Inferior parietal cortex (tissue), 1 donor: ENCODE measurements around the gene HSPA1A.
"Not testable (repeated sequence)": the region's sequence is repeated elsewhere in the genome, so short reads cannot be mapped to it uniquely, and the experiment has no call there.

Experiments used
- DNase-seq: peaks from one replicate; pipeline ENCODE4 v3.0.0-alpha.2; 2016; ENCODE audit errors: extremely low spot score

HSPA1A gene

GRCh38 chr6:31836474-31837368, 21.4 kb downstream of the HSPA1A start:
- DNase-seq: no peak

- no peak for DNase-seq
These were observed 22.2 kb downstream of the HSPA1A start for GRCh38 chr6:31837369-31838113.

GRCh38 chr6:31838114-31838553, 22.8 kb downstream of the HSPA1A start:
- DNase-seq: not testable (repeated sequence)

DNA sequence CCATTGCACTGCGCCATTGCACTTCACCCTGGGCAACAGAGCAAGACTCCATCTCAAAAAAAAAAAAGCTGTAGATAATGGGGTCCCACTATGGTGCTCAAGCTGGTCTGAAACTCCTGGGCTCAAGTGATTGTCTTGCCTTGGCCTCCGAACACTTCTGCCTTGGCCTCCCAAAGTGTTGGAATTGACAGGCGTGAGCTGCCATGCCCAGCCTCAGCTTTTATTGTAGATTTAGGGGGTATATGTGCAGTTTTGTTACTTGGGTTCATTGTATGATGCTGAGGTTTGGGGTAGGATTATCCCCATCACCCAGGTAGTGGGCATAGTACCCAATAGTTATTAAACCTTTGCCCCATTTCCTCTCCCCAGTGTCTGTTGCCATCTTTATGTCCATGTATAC, 23.6 kb downstream of the HSPA1A start:
- no peak for DNase-seq

DNA sequence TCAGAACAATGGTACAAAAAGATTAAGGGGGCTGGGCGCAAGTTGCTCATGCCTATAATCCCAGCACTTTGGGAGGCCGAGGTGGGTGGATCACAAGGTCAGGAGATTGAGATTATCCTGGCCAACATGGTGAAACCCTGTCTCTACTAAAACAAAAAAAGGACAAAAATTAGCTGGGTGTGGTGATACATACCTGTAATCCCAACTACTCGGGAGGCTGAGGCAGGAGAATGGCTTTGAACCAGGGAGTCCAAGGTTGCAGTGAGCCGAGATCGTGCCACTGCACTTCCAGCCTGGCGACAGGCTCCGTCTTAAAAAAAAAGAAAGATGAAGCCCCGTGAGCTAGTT, 24.4 kb downstream of the HSPA1A start:
- DNase-seq: not testable (repeated sequence)

DNA sequence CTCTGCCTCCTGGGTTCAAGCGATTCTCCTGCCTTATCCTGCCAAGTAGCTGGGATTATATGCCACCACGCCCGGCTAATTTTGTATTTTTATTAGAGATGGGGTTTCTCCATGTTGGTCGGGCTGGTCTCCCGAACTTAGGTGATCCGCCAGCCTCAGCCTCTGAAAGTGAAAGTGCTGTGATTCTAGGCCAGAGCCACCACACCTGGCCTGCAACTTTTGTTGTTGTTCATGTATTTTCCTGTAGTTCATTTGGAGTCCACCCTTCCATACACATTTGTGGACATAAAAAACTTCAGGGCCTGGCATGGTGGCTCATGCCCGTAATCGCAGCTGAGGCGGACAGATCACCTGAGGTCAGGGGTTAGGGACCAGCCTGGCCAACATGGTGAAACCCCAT, 26.7 kb downstream of the HSPA1A start:
- no peak for DNase-seq

DNA sequence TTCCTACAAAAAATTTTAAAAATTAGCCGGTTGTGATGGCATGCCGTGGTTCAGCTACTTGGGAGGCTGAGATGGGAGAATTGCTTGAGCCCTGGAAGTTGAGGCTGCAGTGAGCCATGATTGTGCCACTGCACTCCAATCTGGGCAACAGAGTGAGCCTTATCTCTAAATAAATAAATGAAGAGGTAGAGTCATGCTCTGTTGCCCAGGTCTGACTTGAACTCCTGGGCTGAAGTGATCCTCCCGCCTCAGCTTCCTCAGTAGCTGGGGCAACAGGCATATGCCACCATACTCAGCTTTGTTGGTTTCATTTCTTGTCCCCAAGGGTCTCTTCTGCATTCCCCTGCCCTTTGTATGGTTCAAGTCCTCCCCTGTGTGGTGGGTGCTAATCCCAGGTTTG, 29.2 kb downstream of the HSPA1A start:
- DNase-seq: no peak

DNA sequence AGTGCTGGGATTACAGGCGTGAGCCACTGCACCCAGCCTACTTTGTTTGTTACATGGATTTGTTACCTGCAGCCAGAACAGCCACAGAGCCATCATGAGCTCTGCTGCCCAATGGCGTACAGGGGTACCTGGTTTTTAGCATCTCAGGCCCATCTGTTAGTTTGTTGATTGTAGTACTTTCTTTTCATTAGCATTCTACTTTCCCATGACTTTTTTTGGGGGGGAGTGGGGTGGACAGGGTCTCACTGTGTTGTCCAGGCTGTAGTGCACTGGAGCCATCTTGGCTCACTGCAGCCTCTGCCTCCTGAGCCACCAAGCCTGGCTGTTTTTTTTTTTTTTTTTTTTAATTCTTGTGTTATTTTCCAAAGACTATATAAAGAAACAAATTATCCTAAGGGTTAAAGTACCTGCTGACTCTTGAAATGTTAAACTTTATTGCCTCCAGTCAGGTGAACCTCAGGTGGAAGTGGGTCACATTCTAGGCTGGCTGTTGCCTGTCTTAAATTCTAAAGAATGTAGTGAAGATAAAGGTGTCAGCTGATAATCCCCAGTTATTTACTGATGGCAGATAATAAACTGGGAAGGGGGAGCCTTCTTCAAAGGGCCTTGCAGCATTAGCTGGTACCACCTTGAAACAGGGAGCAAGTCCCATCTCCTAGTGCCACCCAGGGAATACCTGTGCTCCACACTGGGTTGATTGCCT, 32.1 kb downstream of the HSPA1A start:
- no peak for DNase-seq

GRCh38 chr6:31850765-31851484, 35.6 kb downstream of the HSPA1A start:
- no peak for DNase-seq

DNA sequence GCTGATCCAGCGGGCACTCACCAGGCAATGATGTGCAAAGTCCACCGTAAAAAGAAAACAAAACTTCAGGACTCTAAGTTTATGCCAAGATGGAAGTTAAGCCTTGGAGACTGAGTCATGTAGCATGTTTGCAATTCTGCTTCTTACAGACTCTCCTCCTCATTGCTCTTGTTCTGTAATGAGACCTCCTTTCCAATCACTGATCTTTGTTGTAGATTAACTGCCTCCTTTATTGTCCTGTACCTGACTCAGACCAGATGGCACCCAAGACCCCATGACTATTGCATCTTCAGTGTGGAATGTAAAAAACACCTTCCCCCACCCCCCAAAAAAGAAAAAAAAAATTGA, 36.1 kb downstream of the HSPA1A start:
- DNase-seq: no peak

- not testable (repeated sequence) for DNase-seq
These were observed 36.8 kb downstream of the HSPA1A start for GRCh38 chr6:31851980-31852718.

- not testable (repeated sequence) for DNase-seq
These were observed 42.4 kb downstream of the HSPA1A start for GRCh38 chr6:31857774-31858173.

- DNase-seq: no peak
These were observed 43.4 kb downstream of the HSPA1A start for GRCh38 chr6:31858707-31859106.

- DNase-seq: no peak
These were observed 44.6 kb downstream of the HSPA1A start for GRCh38 chr6:31859923-31860322.

DNA sequence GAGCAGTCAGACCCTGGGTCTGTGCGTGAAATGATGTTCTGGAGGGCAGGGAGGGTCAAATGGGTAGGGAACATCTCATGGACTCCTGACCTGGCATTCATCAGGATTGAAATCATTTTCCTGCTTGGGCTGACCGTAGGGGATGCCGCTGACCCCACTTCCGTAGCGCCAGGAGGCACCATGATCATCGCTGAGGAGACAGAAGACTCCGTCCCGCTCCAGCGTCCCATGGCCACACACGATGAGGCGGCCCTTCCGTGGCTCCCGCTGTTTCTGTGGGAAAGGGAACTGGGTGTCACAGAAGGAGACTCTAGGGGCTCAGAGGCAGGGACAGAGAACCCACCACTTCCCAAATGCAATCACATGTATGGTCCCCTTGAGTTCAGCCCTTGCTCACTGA, 45.0 kb downstream of the HSPA1A start:
- DNase-seq: no peak

GRCh38 chr6:31861150-31861549, 45.8 kb downstream of the HSPA1A start:
- no peak for DNase-seq

DNA sequence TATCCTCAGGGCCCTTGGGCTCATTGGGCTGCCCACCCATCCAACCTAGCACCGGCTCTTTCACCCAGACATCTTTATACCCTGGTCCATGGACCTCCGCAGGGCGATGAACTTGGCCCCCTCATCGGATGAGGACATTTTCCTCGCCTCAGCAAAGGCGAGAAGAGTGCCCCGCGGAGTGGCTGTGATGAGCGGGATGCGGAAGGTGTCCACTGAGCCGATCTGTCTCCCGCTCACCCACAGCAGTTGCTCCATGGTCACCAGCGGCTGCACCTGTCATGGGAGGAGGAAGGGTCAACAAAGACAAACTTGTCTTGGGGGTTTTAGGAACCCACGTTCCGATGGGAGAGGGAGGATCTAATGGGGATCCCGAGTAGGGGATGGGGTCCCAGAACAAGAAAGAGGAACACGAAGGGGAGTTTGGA, 46.6 kb downstream of the HSPA1A start:
- no peak for DNase-seq

DNA sequence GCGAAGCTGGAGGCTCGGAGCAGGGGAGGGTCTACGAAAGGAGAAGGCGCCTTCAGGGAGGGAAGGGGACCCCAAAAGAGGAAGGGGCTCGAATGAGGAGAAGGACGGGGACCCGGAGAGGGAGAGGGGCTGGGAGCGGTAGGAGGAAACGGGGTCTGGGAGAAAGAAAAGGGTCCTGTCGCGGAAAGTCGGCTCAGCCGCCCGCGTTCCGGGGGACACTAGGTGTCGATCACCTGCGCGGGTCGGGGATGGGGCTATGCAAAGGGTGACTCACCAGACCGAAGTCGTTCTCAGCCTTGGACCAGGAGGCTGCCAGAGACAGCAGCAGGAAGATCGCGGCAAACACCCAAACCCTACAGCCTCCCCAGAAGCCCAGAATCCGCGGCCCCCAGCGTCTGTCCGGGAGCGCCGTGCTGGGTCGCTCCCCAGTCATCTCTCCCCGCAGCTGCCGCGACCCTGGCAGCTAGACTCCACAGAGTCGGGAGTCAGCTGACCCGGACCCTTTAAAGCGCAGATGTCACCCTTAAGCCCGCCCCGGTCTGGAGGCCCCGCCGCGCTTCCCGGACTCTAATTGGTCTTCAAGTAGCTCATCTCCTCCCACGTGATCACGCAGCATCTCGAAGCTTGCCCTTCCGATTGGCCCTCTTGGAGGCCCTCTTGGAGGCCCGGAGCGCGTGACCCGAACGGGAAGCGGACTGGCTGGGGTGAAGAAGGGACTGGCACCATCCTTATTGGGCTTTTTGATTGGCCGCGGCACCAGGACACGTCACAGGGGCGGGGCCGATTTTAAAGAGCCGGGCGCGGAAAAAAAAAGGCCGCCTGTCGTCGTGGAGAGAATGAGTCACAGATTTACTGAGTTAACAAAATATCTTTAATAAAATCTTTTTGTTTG, 47.2 kb downstream of the HSPA1A start, which contains the start of gene NEU1:
TSS of gene NEU1 (minus strand) at position 478 of the 892 bp plus-strand sequence. CDS start at position 433, 45 bp downstream.
- DNase-seq: peak; percentile 100

DNA sequence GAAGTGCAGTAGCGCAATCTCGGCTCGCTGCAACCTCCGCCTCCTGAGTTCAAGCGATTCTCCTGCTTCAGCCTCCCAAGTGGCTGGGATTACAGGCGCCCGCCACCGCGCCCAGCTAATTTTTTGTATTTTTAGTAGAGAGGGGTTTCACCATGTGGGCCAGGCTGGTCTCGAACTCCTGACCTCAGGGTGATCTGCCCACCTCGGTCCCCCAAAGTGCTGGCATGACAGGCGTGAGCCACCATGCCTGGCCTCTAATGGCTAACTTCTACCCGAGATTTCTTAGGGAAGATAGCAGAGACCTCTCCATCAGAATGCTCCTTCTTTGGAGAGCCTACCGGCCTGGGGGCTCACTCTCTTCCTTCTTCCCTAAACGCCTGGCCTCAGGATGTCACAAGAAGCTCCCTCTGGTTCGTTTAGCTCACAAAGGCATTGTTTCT, 48.8 kb downstream of the HSPA1A start:
- not testable (repeated sequence) for DNase-seq

DNA sequence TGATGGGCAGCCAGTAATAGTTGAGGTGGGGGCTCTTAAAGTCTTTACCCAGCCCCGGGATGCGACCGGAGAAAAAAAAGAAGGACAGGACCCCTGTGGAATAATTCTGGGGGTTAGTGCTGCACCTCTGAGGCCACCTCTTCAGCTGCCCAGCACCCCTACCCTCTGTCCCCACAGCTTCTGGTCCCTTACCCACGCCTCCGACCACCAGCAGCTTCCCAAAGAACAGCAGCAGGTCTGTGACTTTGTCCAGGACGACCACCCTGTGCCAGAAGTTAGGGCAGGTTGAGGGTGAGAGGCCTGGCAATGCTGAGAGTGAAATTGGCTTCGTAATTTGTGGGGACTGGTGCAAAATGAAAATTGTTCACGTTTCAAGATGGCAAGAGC, 49.5 kb downstream of the HSPA1A start:
- DNase-seq: no peak
